ENCODE data around the gene CCNL1. TPM values are rescaled to one million over a fixed set of nuclear protein-coding genes. Genes with fewer than 3 reads are reported as not detected.

Gene CCNL1
- total RNA-seq, 1 experiment from 2014 or later, result 114 TPM

DNA sequence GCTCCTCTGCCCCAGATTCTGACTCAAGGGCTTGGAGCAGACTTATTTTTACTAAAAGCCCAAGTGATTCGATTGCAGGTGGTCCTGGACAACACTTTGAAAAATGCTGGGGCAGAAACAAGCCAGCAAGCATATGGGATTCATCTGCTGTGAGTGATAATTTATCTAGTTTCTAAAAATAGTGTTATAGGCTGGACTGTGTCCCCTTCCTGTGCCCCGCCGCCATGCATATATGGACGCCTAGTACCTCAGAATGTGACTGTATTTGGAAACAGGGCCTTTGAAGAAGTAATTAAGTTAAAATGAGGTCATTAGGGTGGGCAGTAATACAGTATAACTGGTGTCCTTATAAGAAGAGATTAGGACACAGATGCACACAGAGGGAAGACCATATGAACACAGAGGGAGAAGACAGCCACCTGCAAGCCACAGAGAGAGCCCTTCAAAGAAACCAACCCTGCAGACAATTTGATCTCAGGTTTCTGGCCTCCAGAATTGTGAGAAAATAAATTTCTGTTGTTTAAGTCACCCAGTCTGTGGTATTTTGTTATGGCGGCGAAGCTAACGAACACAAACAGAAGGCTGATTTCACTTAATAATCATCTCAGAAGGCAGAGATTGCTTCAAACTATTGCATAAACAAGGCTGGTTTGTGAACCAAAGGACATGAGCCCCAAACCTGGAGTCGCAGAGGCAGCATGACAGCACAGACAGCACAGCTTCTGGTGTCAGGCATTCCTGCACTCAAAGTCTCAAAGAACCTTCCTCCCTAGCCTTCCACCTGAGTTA lies 59.1 kb downstream of the CCNL1 start:
- H3K4me1 ChIP-seq, result no peaks in the 10 kb centered on the region
- Mint-ChIP-seq H3K4me1 (ENCODE audit: low read depth, unreplicated experiment) (peaks cover 8% of the 10 kb centered on the region), H3K27ac (ENCODE audit: unreplicated experiment) (no peak overlapping the region), H3K9me3 (ENCODE audit: unreplicated experiment) (no peaks in the 10 kb centered on the region), H3K36me3 (ENCODE audit: insufficient read depth, unreplicated experiment) (no peaks in the 10 kb centered on the region), H3K4me3 (ENCODE audit: unreplicated experiment) (no peak overlapping the region), H3K27me3 (ENCODE audit: insufficient read depth, unreplicated experiment) (no peaks in the 10 kb centered on the region)
- H3K36me3 ChIP-seq (ENCODE audit: control insufficient read depth, insufficient read depth, low read length), result no peaks in the 10 kb centered on the region
- no peaks in the 10 kb centered on the region for H3K27me3 ChIP-seq (replicated peaks; ENCODE audit: control insufficient read depth, insufficient read depth, low read length)
- H3K9me3 ChIP-seq, result no peaks in the 10 kb centered on the region
- H3K4me3 ChIP-seq (ENCODE audit: low read depth, low read length), result no peak overlapping the region
- ChIA-PET POLR2A (interaction anchor here (1.5 kb wide), 1 partner anchor 12 kb away, joined by 4 read pairs; no protein-coding TSS in a partner anchor), CTCF (interaction anchor here (1.5 kb wide), 1 partner anchor 11 kb away, joined by 3 read pairs; no protein-coding TSS in a partner anchor)
- intact Hi-C loops (cut with micrococcal nuclease; ENCODE audit: unreplicated experiment), result no loop called here
- no TSS peak for BruUV-seq (replicated peaks)
- TF ChIP-seq, protein P1, sequence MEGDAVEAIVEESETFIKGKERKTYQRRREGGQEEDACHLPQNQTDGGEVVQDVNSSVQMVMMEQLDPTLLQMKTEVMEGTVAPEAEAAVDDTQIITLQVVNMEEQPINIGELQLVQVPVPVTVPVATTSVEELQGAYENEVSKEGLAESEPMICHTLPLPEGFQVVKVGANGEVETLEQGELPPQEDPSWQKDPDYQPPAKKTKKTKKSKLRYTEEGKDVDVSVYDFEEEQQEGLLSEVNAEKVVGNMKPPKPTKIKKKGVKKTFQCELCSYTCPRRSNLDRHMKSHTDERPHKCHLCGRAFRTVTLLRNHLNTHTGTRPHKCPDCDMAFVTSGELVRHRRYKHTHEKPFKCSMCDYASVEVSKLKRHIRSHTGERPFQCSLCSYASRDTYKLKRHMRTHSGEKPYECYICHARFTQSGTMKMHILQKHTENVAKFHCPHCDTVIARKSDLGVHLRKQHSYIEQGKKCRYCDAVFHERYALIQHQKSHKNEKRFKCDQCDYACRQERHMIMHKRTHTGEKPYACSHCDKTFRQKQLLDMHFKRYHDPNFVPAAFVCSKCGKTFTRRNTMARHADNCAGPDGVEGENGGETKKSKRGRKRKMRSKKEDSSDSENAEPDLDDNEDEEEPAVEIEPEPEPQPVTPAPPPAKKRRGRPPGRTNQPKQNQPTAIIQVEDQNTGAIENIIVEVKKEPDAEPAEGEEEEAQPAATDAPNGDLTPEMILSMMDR (IDR thresholded peaks at IDR 0.05; ENCODE audit: insufficient read depth in 1 of 2, low read depth in 1 of 2, low read length in 1 of 2, severe bottlenecking in 1 of 2, unreplicated experiment in 1 of 2), result no peak
- DNase-seq, result no peak

DNA sequence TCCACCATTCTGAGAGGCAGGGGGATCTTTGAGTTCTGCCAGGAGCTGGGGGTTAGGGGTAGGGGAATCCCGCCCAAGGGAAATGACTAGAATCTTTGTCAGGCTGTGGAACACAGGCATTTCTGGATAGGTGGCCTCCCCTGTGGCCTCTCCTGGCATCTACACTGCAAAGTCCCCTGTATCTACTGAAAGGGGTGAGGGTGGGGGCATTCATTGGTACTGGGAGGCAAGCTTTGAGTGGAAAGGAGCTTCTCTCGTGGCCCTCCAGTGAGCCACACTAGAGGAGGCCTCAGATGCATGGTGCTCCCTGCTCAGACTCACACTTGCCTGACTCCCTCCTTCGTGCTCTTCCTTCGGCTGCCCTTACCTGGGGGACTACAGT lies 59.9 kb downstream of the CCNL1 start:
- H3K36me3 Mint-ChIP-seq (ENCODE audit: insufficient read depth, unreplicated experiment), result no peaks in the 10 kb centered on the region
- H3K36me3 ChIP-seq (ENCODE audit: control insufficient read depth, insufficient read depth, low read length), result no peaks in the 10 kb centered on the region
- ChIA-PET POLR2A (no interaction called here), CTCF (no interaction called here)
- H3K4me3 ChIP-seq (ENCODE audit: low read depth, low read length), result no peak overlapping the region
- no peak overlapping the region for H3K4me3 Mint-ChIP-seq (ENCODE audit: unreplicated experiment)
- H3K9me3 Mint-ChIP-seq (ENCODE audit: unreplicated experiment), result no peaks in the 10 kb centered on the region
- no peaks in the 10 kb centered on the region for H3K4me1 ChIP-seq
- intact Hi-C loops (cut with micrococcal nuclease; ENCODE audit: unreplicated experiment), result no loop called here
- H3K4me1 Mint-ChIP-seq (ENCODE audit: low read depth, unreplicated experiment), result peaks cover 8% of the 10 kb centered on the region
- no peaks in the 10 kb centered on the region for H3K27me3 Mint-ChIP-seq (ENCODE audit: insufficient read depth, unreplicated experiment)
- H3K9me3 ChIP-seq, result no peaks in the 10 kb centered on the region
- no peak for DNase-seq
- BruUV-seq (replicated peaks), result no TSS peak
- H3K27ac Mint-ChIP-seq (ENCODE audit: unreplicated experiment), result no peak overlapping the region
- H3K27me3 ChIP-seq (replicated peaks; ENCODE audit: control insufficient read depth, insufficient read depth, low read length), result no peaks in the 10 kb centered on the region
- TF ChIP-seq, protein P1 (IDR thresholded peaks at IDR 0.05; ENCODE audit: insufficient read depth in 1 of 2, low read depth in 1 of 2, low read length in 1 of 2, severe bottlenecking in 1 of 2, unreplicated experiment in 1 of 2), result no peak

DNA sequence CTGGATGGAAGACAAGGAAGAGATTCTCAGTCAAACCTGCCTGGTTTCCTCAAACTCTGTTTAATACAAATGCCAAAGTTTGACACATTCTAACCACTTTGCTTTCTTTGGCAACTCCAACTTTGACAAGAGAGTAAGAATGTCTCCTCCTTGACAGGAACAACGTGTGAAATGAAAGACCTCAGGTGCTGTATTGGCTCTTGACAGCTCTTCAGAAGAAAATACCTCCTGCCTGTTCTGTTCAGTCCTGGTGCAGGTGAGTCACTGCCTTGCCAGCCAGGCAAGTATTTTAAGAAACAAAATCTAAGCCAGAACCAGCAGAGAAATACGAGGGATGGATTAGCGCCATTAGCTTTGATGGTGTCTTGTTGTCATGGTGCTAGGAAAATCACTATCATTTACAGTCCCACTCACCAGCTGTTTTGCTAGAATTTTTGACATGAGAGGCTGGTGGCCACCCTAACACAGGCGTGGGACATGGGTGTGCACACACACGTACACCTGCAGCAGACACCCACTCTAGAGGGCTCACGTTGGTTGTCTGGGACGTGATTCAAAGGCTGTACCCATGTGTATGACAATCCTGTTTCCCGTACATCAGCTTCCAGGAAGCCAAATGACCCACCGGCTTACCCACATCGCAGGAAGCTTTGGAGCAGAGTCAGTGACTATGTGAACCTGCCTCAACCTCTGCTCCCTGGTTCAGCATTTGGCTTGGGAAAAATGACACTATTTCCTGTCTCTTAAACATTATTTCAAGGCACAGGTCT lies 60.4 kb downstream of the CCNL1 start:
- Mint-ChIP-seq H3K9me3 (ENCODE audit: unreplicated experiment) (no peaks in the 10 kb centered on the region), H3K4me3 (ENCODE audit: unreplicated experiment) (no peak overlapping the region), H3K4me1 (ENCODE audit: low read depth, unreplicated experiment) (peaks cover 6% of the 10 kb centered on the region), H3K27me3 (ENCODE audit: insufficient read depth, unreplicated experiment) (no peaks in the 10 kb centered on the region), H3K36me3 (ENCODE audit: insufficient read depth, unreplicated experiment) (no peaks in the 10 kb centered on the region), H3K27ac (ENCODE audit: unreplicated experiment) (no peak overlapping the region)
- DNase-seq, result no peak
- no peaks in the 10 kb centered on the region for H3K4me1 ChIP-seq
- ChIA-PET CTCF (no interaction called here), POLR2A (no interaction called here)
- H3K9me3 ChIP-seq, result no peaks in the 10 kb centered on the region
- intact Hi-C loops (cut with micrococcal nuclease; ENCODE audit: unreplicated experiment), result no loop called here
- H3K27me3 ChIP-seq (replicated peaks; ENCODE audit: control insufficient read depth, insufficient read depth, low read length), result no peaks in the 10 kb centered on the region
- TF ChIP-seq, protein P1 (IDR thresholded peaks at IDR 0.05; ENCODE audit: insufficient read depth in 1 of 2, low read depth in 1 of 2, low read length in 1 of 2, severe bottlenecking in 1 of 2, unreplicated experiment in 1 of 2), result no peak
- no peaks in the 10 kb centered on the region for H3K36me3 ChIP-seq (ENCODE audit: control insufficient read depth, insufficient read depth, low read length)
- BruUV-seq (replicated peaks), result no TSS peak
- H3K4me3 ChIP-seq (ENCODE audit: low read depth, low read length), result no peak overlapping the region

Data from Caco-2 (cell line).